HG03442 (cell line): ENCODE results near the gene MYF5.
"Not testable (repeated sequence)": the region's sequence is repeated elsewhere in the genome, so short reads cannot be mapped to it uniquely, and the experiment has no call there.

Experiments
- ATAC-seq: cut with Tn5 transposase; IDR thresholded peaks from one replicate; pipeline ENCODE4 v1.9.1; 2021; ENCODE audit warnings: mild to moderate bottlenecking, moderate library complexity; ENCODE audit not compliant: unreplicated experiment

The MYF5 gene

DNA sequence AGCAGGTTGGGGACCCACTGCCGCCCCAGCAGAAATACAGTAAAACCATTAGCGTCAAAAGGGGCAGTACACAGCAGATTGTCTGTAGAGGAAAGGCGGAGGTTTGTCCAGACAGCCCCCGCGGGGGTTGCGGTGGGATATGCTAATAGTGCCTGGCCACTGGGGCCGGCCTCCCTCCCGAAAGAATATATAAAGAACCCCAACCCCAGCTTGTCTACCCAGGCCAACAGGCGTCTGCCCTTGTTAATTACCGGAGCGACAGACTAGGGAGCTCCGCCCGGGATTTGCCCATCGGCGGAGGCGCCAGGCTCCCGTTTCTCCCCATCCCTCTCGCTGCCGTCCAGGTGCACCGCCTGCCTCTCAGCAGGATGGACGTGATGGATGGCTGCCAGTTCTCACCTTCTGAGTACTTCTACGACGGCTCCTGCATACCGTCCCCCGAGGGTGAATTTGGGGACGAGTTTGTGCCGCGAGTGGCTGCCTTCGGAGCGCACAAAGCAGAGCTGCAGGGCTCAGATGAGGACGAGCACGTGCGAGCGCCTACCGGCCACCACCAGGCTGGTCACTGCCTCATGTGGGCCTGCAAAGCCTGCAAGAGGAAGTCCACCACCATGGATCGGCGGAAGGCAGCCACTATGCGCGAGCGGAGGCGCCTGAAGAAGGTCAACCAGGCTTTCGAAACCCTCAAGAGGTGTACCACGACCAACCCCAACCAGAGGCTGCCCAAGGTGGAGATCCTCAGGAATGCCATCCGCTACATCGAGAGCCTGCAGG, at the start of gene MYF5:
Gene MYF5, plus strand, starts transcription at position 217 of the 774 bp plus-strand sequence. Its CDS starts 152 bp downstream, at position 369.
- ATAC-seq: no peak

DNA sequence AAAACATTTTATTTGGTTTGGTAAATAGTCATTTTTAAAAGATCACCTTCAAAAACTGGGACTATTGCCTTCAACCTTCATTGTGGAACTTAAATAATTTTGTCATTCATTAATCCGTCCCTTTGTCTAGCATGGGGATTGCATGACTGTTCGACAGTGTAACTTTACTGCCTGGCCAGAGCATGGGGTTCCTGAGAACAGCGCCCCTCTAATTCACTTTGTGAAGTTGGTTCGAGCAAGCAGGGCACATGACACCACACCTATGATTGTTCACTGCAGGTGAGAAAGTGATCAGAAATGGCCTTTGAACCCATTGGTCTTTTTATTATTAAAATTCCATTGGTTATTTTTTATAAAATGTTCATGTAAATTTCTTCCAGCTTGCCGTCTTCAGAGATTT, 46.5 kb upstream of the MYF5 start:
- ATAC-seq: no peak

DNA sequence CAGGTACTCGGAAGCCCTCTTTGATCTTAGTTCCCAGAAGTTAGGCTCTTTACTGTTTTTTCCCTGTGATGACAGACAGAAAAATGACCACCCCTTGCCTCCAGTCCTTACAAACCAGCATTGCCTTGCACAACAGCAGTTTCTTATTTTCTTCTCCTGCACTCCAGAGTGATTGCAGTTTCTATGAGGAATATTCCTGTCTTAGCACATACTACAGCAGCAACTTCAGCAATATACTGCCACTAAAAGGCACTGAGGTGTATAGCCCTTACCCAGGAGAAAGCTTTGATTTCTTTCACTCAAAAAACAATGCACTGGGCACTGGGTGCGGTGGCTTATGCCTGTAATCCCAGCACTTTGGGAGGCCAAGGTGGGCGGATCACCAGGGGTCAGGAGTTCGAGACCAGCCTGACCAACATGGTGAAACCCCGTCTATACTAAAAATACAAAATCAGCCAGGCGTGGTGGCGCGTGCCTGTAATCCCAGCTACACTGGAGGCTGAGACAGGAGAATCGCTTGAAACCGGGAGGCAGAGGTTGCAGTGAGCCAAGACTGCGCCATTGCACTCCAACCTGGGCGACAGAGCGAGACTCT, 40.6 kb upstream of the MYF5 start:
- not testable (repeated sequence) for ATAC-seq

DNA sequence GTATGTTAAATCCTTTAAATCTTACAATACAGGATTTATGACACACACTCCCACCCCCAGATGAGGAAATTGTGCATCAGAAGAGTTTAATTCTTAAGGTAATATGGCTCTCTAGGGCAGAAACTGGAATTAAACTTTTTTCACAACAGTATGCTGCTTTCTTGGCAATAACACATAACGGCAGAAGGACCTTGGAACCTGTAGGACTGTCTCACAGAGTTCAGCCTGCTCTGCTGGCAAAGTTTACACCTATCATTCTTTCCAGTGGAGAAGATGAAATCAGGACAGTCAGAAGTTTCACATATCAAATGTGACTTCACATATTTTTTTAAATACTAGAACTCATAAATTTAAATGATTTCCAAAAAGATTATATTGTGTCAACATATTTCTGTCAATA, 39.9 kb upstream of the MYF5 start:
- no peak for ATAC-seq

DNA sequence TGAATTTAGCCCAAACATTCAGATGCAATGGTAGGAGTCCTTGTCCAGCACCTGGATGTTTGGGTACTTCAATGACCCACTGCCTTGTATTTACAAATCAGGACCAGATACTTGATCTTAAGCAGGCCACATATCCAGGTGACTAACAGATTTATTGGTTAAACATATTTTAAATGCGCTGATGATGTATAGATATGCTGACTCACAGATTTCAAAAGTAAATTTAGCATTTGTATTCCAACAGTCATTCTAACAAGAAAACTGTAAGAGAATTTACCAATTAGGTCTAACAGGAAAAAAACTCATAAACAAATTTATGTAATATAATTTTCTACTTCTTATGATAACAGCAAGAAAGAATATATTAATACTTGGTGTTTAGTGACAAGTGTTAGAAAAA, 38.7 kb upstream of the MYF5 start:
- no peak for ATAC-seq

DNA sequence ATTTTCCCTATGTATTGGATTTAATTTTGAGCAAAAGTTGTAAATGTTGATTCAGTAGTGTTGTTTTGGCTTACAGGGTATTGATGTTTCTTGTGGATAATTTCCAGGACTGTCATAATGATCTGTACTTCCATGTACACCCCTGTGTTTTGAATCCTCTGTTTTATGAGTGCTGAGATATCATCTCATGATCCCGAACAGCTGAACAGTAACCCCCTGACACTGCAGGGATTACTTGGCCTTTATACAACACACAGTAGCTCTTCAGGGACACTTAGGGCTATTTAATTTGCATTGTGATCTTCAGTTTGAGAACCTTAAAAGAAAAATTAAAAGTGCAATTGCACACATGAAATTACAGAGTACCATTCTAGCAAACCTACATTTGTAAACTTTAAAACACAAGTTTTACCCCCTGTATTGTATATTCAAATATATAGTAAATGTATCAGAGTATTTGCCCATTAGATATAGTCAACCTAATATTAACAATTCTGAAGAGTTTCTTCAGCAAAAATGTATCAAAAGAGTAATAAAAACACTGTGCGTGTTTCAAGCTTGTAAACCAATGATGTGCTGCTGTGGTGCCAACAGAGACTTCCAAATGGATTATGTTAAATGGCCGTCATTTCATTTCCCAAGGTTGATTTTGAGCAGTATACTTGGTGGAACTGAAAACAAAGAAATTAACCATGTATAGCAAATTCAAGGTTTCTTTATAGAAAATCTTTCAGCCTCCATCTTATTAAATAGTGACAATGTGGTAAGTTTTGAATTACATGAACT, 37.2 kb upstream of the MYF5 start:
- ATAC-seq: no peak

DNA sequence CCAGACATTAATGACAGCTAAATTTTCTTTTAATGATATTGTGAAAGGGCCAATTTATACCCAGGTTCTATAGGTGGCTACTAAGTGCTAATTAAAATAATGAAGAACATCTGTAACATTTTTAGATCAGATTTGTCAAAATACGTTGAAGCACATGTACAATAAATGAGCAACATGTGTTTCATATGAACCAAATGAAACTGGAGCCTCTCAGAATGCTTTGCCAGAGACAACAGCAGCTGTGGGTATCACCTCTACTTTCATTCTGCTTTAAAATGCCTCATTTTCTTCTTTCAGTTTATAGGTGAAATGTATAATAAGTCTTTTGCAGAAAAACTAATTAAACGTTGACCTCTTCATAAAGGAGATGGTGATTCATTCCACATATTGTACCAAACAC, 35.4 kb upstream of the MYF5 start:
- no peak for ATAC-seq

DNA sequence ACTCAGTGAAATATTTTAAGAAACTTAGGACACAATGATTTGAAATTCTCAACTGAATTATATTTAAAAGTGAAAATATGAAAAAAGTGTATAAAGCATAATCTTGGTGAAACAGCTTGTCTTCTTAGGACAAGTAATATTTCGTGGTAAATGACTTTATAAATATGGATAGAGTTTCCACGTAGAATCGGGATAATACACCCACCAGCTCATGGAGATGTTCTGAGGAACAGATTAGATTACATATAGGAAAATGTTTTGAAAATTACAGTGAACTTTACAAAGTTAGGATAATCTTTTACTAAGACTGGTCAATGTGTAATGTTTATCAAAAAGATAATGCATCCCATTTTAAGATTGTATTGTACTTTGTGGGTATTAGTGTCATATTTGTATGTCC, 34.9 kb upstream of the MYF5 start:
- ATAC-seq: no peak

DNA sequence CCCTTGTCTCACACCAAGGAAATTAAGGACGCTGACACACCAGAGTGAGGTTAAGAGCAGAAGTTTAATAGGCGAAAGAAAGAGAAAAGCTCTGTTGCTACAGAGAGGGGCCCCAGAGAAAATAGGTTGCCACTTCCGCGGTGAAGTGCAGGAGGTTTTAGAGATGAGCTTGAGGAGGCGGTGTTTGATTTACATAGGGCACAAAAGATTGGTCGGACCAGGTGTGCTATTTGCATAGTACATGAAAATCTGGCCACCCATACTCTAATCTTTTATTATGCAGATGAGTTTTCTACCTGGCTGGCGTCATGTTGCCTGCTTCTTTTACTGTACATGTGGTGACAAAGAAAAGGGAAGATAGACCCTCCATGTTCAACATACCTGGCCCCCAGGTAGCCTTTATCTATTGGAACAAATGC, 32.6 kb upstream of the MYF5 start:
- ATAC-seq: no peak

DNA sequence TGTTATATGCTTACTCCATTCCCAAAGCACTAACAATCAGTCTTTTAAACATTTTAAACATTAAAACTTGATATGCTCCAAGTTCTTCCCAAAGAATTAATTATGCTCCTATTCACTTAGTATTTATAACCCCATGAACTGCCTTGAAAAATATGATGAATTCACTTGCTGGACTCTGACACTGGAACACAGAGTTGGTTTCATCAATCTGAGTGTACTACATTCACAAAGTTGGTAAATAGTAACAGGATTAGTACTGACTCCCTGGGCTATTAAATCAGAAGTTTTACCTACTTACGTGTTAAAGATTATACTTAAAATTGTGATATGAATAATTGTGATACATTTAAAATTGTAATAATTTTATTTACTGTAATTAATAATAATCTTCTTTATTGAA, 26.6 kb upstream of the MYF5 start:
- ATAC-seq: no peak

DNA sequence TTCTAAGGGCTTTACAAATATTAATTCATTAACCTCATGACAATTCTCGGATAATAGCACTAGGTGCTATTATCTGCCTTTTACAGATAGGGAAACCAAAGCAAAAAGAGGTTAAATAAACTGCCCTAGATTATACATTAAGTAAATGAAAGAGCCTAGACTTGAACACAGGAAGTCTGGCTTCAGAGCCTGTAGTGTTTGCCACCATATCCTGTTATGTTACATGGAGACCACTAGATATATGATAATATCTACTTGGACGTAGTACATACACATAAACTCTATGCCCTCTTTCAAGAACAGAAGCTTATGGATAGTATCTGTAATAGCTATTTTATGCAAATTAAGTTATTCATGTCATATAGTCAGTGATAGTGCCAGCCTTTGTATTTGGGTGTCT, 26.2 kb upstream of the MYF5 start:
- ATAC-seq: no peak

DNA sequence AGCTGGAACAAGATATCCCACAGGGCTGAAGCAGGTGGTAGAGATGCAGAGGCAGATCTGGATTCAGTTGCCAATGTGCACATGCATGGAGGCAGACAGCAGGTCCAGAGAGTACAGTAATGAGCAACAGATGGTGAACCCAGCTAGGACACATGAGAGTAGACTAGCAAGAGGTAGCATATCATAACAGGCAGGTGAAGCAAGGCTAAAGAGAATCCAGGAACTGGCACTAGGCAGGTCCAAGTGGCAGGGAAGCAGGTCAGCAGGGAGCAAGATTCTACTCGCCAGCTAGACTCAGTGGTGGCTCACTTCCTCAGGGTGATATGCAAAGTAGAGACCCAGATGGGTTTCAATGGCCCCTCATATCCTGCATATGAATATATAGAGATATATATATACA, 24.6 kb upstream of the MYF5 start:
- no peak for ATAC-seq

DNA sequence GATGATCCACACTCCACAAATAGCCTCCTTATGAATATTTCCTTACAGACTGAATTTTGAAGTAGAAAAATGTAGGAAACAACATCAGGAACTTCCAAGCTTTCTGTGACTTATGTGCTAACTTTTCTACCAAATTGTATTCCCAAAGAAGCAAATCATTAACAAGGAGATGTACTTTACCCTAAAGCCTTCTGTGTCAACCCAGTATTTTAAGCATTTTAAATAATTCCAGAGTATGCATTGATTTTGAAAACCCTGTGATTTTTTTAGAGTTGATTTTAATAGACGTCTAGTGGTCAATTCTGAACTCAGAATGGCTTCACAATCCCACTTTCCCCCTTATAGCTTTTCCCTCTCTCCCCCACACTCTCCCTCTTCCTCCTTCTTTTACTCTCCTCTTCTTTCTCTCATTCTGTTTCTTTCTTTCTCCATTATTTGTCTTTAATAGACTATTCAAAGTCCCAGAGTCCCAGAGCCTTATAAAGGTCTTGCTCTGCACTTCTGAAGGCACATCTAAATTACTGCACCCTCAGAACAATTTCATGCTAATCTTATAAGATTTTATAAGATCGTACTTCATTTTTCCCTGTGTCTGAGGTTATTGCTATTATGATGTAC, 19.3 kb upstream of the MYF5 start:
- no peak for ATAC-seq

DNA sequence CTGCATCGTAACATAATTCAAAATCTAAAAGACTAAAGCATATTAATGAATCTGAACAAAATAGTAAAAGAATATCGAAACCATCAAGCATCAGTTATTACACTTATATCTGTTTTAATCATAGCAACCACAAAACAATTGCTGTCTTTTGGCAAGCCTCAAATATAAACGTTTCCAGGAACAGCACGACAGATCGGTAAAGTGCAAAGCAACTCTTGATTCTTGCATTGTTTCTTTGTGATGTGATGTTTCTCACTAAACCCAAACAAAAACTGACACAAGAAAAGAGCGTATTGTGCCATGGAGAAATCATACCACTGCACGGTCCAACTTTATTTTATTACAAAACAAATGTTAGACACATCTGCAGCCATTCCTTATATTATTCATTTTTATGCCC, 18.5 kb upstream of the MYF5 start:
- no peak for ATAC-seq

DNA sequence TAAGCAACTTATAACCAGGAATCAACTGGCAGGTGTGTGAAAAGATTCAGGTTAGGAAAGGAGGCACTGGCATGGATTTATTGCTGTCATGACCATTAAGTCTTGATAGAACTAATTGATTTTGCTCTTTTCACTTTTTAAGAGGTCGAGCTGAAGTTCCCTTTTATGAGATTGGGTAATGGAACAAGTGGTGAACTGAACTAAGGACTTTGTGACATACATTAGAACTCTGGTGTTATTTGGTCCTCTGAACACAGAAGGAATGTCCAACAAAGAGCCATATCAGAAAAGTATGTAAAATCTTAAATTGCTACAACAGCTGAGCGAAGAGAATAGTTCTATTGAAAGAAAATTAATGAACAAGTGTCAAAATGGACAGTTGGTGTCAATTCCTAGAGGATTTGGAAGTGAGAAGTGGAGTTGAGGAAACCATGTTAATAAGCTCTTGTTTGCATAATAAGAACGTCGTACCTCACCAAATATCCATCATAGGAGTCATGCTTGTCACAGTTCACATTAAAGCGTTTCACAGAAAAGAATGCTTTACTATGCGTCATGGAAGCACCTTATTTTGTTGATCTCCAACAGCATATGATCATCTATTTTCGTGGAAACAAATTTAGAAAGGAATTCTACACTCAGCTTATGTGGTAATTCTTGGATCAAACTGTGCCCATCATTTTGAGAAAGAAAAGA, 17.7 kb upstream of the MYF5 start:
- no peak for ATAC-seq

DNA sequence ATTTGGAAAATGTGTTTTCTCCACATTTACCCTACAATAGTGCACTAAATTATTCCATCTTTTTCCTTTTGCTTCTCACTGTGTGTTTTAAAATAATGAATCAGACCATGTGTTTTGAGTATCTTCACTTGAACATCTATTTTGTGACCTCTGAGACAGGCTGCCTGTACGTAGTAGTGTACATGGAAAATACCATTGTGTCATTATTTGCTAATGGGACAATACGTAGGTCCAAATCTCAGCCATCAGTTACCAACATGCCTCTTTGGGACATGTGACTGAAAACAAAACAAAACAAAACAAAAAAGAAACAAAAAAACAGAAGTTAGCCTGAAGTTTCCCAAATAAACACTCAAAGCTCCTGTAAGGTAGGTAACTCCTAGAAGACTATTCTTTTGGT, 16.4 kb upstream of the MYF5 start:
- no peak for ATAC-seq

DNA sequence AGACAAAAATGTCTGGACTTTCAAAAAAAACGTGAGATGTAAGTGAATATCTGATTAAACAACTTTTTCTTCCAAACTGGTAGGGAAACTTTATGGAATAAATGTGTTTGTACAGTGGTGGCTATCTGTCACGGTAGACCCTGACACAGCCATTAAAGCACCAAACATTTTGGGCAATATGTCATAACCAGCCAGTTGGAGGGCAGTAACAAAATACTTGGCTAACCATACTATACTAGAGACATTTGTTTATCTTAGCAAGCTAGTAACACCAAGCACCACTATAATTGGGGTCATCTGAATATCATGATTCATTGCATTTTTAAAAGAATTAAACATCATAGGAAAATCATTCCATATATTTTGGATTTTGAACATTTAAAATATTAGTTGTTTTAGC, 15.3 kb upstream of the MYF5 start:
- ATAC-seq: no peak

DNA sequence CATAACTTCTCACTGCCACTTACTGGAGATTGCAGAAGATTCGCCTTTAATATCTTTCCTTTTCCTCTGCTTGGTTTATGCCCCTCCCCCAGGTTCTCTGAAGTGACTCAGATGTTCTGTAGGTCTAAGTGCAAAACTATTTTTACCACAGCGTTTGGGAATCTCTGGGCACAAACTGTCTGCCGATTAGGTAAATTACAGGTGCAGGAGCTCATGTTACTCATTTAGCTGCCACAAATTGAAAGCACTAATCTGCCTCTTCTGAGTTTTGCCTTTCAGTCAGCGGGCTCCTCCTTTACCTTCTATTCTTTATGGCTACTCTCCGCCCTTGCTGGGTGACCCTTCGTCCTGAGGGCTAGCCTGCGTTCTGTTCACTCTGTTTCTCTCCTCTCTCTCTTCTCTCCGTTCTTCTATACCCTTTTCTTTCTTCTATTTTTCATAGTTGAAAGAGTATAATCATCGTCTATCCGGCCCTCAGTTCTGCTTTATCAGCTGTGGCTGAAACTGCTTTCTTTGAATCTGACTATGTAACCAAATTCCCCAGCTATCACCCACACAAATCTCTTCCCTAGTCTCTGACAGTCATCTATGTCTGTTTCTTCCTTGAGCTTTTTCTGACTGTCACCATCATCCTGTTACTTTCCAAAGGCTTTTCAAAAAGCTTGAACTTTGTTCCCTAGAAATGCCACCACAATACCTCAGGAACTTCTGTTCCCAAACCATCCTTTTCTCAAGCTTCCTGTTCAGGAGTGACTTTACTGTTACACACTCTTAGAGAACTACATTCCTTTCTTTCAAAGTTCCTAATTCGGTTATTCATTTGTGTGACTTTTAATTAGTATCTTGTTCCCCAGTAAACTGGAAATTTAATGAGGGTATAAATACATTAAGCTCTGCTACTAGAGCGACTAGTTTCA, 13.6 kb upstream of the MYF5 start:
- peak; percentile 87 for ATAC-seq

DNA sequence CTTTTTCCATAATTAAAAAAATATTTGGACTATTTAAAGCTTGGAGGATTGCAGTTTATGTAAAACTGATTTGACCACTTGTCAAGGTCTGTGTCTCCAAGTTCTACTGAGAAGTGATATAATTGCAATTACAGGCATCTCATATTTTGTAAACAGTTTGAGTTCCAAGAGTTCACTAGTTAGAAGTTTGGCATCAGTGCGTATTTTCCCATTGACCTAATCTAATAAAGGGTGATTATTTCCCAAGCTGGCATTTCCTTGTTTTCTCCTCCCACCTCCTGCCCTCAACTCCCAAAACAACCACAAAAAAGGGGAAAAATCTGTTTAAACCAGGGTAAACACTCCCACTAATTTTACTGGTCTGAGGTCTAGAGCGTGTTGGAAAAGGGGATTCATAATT, 12.3 kb upstream of the MYF5 start:
- ATAC-seq: no peak
